ENCODE measurements around the gene UEVLD.

UEVLD gene

GRCh38 chr11:18495271-18495670 is 93.3 kb downstream of the UEVLD start:
- DNase-seq, result no peak

GRCh38 chr11:18493310-18493709 is 95.2 kb downstream of the UEVLD start:
- DNase-seq, result no peak

GRCh38 chr11:18492888-18493287 is 95.6 kb downstream of the UEVLD start:
- no peak for DNase-seq

- no peak for DNase-seq
Observed at GRCh38 chr11:18491924-18492323, 96.6 kb downstream of the UEVLD start.

- DNase-seq, result no peak
Observed at GRCh38 chr11:18490736-18491485, 97.6 kb downstream of the UEVLD start.

- DNase-seq, result no peak
Observed at GRCh38 chr11:18490319-18490718, 98.2 kb downstream of the UEVLD start.

- DNase-seq, result no peak
Observed at GRCh38 chr11:18485913-18486528, 102.5 kb downstream of the UEVLD start.
